GM12875 (cell line): ENCODE data around the gene FAM90A1.
"Not testable (repeated sequence)": the region's sequence is repeated elsewhere in the genome, so short reads cannot be mapped to it uniquely, and the experiment has no call there.

Experiments
- H3K4me3 ChIP-seq: one replicate; pipeline ENCODE4 v1.5.1; 2011; ENCODE audit warnings: low read depth, low read length, control low read depth

FAM90A1 gene, protein sequence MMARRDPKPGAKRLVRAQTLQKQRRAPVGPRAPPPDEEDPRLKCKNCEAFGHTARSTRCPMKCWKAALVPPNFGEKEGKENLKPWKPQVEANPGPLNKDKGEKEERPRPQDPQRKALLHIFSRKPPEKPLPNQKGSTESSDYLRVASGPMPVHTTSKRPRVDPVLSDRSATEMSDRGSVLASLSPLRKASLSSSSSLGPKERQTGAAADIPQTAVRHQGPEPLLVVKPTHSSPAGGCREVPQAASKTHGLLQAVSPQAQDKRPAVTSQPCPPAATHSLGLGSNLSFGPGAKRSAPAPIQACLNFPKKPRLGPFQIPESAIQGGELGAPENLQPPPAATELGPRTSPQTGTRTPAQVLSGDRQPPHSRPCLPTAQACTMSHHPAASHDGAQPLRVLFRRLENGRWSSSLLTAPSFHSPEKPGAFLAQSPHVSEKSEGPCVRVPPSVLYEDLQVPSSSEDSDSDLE

DNA sequence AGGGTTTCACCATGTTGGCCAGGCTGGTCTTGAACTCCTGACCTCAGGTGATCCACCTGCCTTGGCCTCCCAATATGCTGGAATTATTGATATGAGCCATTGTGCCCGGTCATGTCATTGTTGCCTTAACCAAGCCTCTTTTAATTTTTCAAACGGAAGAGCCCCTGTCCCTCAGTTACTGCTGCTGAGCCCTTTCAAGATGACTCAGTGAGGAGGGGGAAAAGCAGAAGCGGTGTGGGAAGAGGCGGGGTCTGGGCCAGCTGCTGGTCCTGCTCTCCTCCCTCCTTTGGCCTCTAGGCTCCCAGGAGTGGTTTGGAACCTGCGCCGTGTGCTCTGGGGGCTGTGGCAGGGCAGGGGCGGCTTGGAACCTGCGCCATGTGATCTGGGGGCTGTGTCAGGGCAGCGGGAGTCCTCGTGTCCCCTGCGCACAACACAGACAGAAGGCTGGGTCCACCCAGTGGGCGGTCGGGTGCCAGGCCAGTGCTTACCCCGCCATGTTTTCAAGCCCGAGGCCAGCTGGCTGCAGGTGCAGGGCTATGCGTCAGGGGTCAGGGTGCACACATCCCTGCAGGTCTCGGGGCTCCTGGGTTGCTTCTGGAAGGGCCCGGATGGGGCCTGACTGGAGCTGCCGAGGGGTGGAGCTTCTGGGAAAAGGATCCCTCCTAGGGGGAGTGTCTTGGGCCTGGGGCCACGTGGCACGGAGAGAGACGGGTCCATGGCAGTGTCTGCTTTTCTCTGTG is at the start of gene FAM90A1:
Gene FAM90A1, minus strand, starts transcription at position 627 of the 740 bp plus-strand sequence. CDS start 2,786 bp downstream, outside the sequence.
- H3K4me3 ChIP-seq: peak within 1 kb of the TSS; percentile 44

DNA sequence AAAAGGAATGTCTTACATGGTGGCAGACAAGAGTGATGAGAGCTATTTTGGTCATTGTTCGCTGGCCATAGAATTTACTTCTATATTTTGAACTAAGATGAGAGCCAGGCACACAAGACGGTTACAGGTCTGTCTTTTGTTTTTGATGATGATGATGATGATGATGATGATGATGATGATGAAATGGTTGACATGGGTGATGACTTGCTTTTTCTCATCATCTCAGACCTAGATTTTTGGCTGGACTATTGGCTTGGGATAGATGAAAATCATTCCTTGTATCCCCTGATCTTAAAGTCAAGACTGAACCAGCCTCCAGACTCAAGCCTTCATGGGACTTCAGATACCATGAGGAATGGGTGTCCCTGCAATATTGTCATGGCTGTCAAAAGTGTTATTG is 49.0 kb upstream of the FAM90A1 start:
- H3K4me3 ChIP-seq: not testable (repeated sequence)

DNA sequence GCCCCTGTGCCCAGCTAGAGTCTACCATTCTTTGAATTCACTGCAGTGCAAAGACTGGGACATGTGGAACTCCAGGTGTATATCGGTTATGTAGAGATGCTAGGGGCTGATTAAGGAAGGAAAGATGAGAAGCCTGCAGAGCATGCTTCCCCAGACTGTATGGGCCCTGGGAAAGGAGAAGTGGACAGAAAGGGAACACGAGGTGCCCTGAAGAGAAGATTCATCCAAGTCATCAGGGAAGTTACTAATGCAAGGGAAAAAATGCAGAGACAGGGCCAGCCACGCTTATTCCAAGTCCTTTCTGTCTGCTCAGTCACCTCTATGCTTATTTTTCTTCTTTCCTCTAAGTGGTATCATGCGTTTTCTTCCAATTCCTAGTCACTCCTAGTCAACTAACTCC is 39.3 kb upstream of the FAM90A1 start:
- not testable (repeated sequence) for H3K4me3 ChIP-seq

DNA sequence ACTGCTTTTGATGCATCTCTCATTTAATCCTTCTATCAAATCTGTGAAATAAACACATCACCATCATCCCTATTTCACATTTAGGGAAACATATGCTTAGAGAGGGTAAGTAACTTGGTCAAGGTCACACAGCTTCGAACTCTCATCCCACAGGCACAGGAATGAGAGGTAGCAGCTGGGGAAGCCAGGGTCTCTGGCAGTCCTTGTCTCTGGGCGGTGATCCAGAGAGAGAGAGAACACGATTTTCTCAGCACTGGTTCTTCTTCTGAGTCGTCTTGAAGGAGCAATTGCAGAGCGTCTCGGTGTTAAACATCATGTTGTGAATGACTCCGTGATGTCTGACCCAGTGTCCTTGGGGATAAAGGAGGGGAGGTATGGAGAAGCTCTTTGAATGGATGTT is 36.8 kb upstream of the FAM90A1 start:
- not testable (repeated sequence) for H3K4me3 ChIP-seq

DNA sequence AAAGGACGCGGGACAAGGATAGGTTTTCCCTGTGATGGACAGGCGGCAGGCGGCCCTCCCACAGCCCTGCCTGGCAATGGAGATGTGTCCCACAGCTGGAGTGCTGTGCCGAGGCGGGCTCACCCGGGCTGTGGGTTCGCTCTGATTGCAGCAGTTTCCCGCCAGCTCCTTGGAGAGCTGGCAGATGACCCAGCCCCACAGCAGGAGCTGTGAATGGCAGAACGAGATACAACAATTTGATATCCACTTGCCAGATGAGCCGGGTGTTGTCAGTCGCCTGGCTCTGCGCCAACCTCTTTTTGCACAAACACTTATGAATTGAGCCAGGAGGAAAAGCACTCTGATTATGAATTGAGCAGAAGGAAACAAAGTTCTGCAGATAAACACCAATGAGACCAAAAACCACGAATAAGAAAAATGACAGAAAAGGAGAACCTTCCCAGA is 33.7 kb upstream of the FAM90A1 start:
- H3K4me3 ChIP-seq: not testable (repeated sequence)

DNA sequence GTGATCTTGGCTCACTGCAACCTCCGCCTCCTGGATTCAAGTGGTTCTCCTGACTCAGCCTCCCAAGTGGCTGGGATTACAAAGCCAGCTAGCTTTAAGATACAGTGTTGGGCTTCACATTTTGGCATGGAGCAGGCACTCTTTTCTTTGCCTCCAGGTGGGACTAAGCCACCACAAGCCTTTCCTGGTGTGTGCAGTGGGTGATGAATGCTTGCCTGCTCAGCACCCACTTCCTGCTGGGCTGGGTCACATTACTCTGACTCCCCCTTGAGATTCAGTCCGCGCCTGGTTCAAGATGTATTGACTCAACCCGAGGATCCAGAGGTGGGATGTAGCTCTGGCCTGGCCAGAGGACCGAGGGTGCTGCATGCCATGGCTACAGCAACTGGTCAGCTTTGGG is 28.9 kb upstream of the FAM90A1 start:
- H3K4me3 ChIP-seq: not testable (repeated sequence)

DNA sequence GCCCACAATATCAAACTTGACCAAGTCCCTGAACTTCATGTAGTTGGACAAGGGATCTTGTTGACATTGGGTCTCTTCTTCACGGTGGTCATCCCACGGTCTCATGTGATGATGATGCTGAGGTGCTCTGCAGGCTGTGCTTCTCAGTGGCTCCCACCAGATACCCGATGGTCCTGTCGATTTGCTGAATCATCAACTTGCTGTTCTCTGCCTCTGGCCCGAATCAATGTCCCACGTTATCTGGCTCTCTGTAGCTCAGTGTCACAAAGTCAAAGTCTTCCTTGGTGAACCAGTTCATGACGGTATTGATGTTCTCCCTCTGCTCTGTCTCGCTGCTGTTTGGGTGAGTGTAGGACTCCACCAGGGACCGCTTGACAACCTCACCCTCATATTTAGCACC is 27.3 kb upstream of the FAM90A1 start:
- H3K4me3 ChIP-seq: not testable (repeated sequence)

DNA sequence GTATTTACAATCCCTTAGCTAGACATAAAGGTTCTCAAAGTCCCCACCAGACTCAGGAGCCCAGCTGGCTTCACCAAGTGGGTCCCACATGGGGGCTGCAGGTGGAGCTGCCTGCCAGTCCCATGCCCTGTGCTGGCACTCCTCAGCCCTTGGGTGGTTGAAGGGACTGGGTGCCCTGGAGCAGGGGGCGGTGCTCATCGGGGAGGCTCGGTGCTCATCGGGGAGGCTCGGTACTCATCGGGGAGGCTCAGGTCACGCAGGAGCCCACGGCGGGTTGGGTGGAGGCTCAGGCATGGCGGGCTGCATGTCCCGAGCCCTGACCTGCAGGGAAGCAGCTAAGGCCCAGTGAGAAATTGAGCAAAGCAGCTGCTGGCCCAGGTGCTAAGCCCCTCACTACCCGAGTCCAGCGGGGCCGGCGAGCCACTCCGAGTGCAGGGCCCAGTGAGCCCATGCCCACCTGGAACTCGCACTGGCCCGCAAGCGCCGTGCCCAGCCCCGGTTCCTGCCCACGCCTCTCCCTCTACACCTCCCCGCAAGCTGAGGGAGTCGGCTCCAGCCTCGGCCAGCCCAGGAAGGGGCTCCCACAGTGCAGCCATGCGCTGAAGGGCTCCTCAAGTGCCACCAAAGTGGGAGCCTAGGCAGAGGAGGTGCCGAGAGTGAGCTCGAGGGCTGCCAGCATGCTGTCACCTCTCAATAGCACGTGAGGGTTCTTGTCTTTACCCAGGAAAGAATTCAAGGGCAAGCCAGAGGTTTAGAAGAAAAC is 24.8 kb upstream of the FAM90A1 start:
- not testable (repeated sequence) for H3K4me3 ChIP-seq

DNA sequence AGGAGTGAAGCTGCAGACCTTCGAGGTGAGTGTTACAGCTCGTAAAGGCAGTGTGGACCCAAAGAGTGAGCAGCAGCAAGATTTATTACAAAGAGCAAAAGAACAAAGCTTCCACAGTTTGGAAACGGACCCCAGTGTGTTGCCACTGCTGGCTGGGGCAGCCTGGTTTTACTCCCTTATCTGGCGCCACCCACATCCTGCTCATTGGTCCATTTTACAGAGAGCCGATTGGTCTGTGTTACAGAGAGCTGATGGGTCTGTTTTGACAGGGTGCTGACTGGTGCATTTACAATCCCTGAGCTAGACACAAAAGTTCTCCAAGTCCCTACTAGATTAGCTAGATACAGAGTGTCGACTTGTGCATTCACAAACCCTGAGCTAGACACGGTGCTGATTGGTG is 24.2 kb upstream of the FAM90A1 start:
- H3K4me3 ChIP-seq: not testable (repeated sequence)

DNA sequence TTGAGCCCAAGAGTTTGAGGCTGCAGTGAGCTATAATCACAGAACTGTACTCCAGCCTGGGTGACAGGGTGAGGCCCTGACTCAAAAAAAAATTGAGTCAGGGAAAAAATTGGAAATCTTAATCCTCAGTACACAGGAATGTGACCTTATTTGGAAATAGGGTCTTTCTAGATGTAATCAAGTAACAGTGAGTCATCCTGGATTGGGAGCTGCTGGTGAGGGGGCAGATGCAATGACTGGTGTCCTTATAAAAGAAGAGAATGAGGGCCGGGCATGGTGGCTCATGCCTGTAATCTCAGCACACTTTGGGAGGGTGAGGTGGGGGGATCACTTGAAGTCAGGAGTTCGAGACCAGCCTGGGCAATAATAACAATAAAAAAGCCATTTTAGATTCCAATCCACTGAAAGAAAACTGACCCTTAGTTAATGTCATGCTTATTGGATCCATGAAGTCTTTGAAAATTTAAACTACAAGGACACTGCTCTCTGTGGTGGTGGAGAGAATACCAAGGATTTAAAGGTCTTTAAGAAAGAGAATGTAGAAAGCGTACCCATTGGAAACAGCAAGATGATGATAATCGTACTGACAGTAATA is 19.6 kb upstream of the FAM90A1 start:
- H3K4me3 ChIP-seq: not testable (repeated sequence)

DNA sequence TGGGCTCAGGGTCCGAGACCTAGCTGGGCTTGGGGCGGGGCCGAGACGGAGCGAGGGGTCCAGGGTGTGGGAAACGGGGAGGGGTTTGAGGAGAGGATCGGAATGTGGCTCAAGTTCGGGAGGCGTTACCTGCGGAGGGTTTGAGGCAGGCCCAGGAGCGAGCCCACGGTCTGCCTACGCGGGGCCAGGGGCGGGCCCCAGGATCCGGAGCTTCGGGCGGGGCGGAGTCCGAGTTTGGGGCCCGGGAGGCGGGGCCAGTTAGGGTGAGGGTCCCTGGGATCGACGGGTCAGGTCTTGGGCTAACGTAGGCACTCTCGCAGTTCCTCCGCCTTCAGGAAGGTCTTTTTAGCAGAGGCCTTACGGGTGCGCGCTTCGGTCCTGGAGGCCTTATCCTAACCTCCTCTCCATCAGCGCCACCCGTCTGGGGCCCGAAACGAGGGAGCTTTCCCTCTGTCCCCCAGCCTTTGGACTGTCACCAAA is 16.3 kb upstream of the FAM90A1 start:
- peak overlapping the region; percentile 61 for H3K4me3 ChIP-seq

DNA sequence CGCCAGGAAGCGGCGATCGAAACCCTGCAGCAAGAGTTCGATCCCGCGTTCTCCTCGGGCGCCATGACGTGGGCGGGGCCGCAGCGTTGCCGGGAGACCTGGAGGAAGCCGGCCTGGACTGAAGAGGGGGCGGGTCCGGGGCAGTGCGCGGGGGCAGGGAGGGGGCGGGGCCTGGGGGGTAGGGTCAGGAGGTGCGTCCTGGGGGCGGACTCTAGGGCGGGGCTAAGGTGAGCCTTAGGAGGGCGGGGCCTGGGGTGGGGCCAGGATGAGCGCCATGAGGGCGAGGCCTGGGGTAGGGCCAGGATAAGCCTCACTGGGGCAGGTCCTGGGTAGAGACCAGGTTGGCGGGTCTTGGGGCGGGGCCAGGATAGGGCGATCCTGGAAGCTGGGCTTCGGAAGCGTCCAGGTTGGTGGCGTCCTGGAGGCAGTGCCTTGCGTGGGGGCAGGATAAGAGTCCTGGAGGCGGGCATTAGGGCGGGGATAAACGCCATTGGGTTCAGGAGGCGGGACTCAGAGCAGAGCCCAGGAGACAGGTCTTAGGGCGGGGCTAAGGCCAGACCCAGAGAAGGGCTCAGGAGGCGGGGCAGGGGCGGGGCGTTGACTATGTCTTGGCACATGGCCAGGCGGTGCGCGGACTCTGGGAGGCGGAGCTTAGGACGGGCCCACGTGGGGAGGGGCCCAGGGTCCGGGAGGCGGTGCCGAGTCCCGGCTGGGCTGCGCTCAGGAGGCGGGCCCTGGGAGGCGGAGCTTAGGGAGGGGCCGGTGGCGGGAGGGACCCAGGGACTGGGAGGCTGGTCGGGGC is 15.7 kb upstream of the FAM90A1 start:
- H3K4me3 ChIP-seq: peak overlapping the region; percentile 61

DNA sequence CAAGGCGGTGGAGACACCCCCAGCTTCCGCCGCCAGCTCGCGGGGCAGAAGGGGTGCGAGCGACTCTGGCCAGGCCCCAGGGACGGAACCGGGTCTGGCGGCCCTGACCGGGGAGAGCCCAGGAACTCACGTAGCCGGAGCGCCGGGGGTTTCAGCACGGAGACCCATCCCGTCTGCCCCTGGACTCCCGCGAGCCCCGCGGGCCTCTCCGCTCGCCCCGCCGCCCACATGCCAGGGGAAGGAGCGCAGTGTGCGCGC is 15.1 kb upstream of the FAM90A1 start:
- peak overlapping the region; percentile 58 for H3K4me3 ChIP-seq

DNA sequence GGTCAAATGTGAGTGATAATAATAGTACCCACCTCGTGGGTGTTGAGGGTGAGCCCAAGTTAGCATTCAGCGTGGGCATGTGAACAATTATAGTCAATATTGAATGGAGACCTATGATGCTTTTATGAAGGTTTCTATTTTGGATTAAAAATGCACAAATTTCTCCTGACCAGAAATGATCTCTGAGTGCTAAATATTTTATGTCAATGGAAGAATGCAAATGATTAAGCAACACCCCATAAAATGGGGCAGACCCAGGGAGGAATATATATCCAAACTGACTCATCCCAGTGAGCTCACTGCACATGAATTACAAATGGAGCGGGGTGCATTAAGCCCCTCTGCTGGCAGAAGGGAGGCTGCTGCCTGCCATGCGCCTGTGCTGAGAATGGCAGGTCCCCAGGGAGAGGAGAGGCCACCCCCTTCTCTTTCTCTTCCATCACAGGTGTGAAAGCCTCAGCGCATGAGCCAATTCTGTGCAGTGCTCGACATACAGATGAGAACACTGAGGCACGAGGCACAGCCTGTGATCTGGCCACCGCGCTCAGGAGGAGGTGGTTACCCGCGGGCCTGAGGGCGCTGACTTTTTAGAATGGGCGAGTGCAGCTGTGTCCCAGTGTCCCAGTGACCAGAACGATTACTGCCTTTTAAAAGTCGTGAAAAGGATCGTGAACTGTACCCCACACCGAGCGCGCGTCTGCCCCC is 14.7 kb upstream of the FAM90A1 start:
- peak overlapping the region; percentile 58 for H3K4me3 ChIP-seq

DNA sequence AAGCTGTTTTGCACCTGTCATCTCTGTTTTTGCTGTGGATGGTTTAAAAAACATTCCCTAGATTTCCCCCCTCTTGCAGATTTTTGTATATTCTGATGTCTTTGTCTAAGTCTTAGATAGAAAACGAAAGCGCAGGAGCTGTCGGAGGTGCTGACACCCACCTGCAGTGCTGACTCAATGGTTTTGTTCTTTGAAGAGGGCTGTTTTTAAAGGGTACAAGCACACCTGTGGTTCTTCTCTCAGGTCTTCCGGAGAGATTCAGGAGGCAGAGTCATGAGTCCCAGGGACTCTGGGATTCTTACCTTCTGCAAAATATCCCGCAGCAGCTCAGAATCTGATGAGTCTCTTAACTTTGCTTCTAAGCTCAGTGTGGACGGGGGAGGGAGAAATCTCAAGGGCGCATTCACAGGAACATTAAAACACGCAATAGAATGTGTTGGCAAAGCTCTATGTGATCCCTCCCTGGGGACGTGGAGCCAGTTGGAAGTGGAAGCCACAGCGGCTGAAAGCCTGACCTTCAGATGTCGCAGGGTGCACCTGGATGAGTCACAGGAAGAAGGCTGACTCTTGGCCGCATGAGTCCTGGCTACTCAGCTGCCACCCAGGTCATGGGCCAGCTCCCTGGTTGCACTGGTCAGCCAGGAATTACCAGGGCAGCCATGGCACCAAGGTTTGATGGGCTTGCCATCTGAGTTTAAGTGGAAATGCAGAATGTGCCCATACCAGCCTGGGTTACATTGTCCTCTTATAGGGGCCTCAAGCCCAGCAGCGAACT is 13.1 kb upstream of the FAM90A1 start:
- not testable (repeated sequence) for H3K4me3 ChIP-seq

DNA sequence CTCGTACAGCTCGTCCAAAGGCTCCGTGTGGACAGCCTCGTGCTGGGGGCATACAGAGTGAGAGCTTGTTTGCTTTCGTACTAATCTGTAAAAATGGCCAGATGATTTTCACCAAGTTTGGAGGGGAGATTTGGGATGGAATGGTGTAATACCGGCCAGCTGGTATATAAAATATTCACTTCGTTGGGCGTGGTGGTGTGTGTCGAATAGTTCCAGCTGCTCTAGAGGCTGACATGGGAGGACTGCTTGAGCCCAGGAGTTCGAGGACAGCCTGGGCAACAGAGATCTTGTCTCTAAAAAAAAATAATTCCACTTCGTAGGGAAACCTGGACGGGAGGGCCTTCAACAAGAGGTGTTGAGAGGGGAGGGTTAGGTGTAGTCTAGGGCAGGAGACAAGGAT is 9.6 kb upstream of the FAM90A1 start:
- not testable (repeated sequence) for H3K4me3 ChIP-seq

DNA sequence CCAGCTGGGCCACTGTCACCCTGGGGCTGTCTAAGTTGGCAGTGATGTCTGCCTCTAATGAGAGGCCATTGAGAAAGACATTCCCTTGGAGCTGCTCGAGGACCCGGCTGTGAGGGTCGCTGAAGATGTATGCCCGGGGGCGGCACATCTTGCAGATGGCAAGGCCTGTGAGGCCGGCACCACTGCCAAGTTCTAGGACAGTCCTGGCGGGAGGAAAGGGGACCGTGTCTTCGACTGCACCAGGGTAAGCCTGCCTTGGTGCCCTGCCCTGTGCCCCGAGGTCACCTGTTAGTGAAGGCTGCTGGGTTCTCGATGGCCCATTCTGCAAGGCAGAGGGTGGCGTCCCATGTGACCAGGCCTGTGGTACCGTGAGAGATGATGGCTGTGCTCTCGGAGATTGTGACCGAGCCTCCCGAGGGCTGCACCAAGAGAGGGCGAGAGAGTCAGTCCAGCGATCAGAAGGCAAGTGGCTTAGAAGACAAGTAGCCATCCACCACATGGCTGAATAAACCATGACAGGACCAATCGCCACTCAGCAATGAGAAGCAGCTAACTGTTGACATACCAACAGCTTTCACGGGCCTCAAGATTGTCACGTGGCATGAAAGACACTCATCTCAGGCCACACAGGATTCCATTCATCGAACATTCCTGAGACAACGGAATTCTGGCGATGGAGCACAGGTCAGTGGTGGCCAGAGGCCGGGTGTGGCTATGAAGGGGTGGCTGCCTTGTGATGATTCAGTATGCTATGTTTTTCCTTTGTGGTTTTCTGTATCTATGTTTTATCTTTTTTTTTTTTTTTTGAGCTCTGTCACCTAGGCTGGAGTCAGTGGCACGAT is 8.1 kb upstream of the FAM90A1 start:
- H3K4me3 ChIP-seq: not testable (repeated sequence)

DNA sequence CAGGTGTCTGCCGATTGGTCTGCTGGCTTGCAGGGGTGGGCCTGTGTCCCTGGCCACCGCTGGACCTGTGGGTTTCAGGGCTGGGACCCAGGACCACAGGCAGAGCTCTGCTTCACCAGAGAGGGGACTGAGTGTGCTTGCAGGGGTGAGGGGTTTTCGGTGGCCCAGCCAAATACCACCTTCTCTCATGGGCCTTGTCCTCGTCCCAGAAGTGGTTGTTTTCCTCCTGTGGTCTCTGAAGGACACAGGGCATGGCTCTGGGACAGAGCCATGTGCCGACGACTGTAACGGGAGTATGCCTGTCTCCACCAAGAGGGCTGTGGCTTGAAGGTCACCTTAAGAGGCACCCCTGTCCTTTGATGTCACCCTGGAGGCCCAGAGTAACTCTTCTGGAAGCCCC is 7.3 kb upstream of the FAM90A1 start:
- H3K4me3 ChIP-seq: not testable (repeated sequence)
